IPS DF 6.9 (cell line): ENCODE measurements around the gene SH2D6.
"Not testable (repeated sequence)": the region's sequence is repeated elsewhere in the genome, so short reads cannot be mapped to it uniquely, and the experiment has no call there.

Source experiments
- DNase-seq: peaks from one replicate; pipeline ENCODE4 v3.0.0-alpha.2; 2013; ENCODE audit warnings: low read depth, low spot score
- H3K27ac ChIP-seq: one replicate; pipeline ENCODE4 v1.5.1; 2013; ENCODE audit warnings: low read length, control low read depth
- H3K27me3 ChIP-seq: 2 replicates; pipeline ENCODE4 v1.6.1; 2013; ENCODE audit warnings: mild to moderate bottlenecking, low read length; ENCODE audit not compliant: control insufficient read depth, insufficient read depth
- H3K36me3 ChIP-seq: 2 replicates; pipeline ENCODE4 v1.6.1; 2013; ENCODE audit warnings: low read length; ENCODE audit not compliant: control insufficient read depth, insufficient read depth
- H3K4me1 ChIP-seq: 2 replicates; pipeline ENCODE4 v1.6.1; 2013; ENCODE audit warnings: low read length; ENCODE audit not compliant: control insufficient read depth, insufficient read depth
- H3K4me3 ChIP-seq: 2 replicates; pipeline ENCODE4 v1.5.1; 2013; ENCODE audit warnings: mild to moderate bottlenecking, low read length
- H3K9me3 ChIP-seq: 2 replicates; pipeline ENCODE4 v1.6.1; 2013; ENCODE audit warnings: low read length, inconsistent platforms; ENCODE audit not compliant: control insufficient read depth, insufficient read depth
- WGBS: extraction: QIAGEN DNeasy Blood & Tissue Kit; methylation state at CpG from one replicate; pipeline ENCODE4 v1.1.7; 2013; ENCODE audit warnings: mixed read lengths, missing lambda C conversion rate; ENCODE audit not compliant: insufficient read length, insufficient coverage; 5-methylcytosine and 5-hydroxymethylcytosine counted together

SH2D6 gene

DNA sequence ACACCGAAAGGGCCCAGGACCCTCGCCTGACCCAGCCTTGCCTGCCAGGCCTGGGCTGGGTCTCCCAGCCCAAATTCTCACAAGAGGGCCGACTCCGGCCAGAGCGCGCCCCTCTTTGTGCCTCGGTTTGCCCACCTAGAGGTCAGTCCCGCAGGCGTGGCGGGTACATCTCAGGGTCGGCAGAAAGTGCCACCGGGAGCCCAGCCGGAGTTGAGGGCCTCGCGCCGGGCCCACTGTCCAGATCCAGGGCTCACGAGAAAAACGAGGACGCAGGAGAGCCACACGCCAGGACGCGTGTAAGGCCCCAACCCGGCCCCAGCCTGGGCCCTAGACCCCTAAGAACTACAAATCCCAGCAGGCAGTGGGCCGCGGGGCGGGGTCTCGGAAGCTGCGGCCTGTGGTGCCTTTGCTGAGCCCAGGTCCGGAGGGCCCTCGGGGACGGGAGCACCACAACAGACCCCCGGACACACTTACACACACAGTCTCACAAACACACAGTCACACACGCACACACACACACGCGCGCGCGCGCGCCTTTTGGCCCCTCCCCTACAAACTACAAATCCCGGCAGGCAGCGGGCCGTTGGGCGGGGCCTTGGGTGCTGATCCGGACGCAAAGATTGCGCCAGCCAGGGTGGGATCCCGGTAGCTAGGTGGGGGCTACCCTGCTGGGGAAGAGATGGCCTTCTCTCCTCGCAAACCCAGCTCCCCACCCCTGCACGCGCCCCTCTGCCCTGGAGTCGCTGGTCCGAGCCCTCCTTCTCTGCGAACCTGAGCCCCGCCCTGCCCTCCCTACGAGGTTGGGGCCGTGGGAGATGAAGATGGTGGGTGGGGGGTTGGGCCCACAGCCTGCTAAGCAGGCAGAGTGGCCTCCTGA, at the start of gene SH2D6:
Gene SH2D6, plus strand, starts transcription at position 583 of the 877 bp plus-strand sequence. CDS start 10,752 bp downstream, outside the sequence.
- no peak for DNase-seq
- Histone ChIP-seq H3K9me3 (no peaks in the 10 kb centered on the region), H3K4me1 (peaks cover 4% of the 10 kb centered on the region), H3K36me3 (no peaks in the 10 kb centered on the region), H3K27ac (no peak within 1 kb of the TSS), H3K4me3 (peak within 1 kb of the TSS; percentile 57; the same call in 1 of the 2 replicates), H3K27me3 (no peaks in the 10 kb centered on the region)
- WGBS: no CpG with 5 or more reads among the region's 57 CpGs

DNA sequence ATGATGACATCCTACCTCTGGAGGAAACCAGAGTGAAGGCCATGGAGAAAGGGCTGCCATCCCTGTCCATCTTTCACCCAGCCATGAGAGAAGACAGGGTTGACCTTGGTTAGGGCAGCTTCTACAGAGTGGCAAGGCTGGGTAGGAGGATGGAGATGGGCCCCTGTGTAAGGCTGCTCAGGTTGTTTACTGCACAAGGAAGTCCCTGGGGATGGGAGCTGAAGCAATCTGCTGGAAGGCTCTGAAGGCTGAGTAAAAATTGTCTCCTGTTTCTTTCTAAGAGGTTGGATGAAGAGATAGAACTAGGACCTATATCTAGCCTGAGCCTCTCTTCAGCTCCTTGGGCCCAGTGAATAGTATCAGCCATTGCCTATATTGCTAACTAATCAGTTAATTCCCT, 49.6 kb upstream of the SH2D6 start:
- H3K27me3 ChIP-seq: no peaks in the 10 kb centered on the region
- H3K27ac ChIP-seq: no peak overlapping the region
- no peak overlapping the region for H3K4me3 ChIP-seq
- no peaks in the 10 kb centered on the region for H3K36me3 ChIP-seq
- H3K9me3 ChIP-seq: no peaks in the 10 kb centered on the region
- DNase-seq: no peak
- no peaks in the 10 kb centered on the region for H3K4me1 ChIP-seq

DNA sequence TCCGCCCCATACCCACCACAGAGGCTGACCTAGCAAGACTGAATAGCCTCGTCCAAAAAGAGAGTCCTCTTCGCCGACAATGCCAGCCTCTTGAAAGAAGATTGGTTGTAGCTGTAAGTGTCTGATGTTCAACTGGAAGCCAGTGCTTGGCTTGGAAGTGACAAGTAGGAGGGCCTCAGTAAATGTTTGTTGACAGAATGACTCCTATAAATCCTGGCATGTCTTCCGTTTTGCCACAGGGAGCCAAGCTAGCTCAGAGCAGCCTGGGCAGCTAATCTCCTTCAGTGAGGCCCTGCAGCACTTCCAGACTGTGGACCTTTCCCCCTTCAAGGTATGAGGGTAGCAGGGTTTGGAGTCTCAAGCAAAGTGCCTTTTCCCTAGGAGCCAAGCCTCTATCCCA, 49.0 kb upstream of the SH2D6 start:
- no CpG with 5 or more reads among the region's 5 CpGs for WGBS
- no peak overlapping the region for H3K4me3 ChIP-seq
- DNase-seq: no peak
- H3K27ac ChIP-seq: no peak overlapping the region
- H3K9me3 ChIP-seq: no peaks in the 10 kb centered on the region
- no peaks in the 10 kb centered on the region for H3K4me1 ChIP-seq
- H3K36me3 ChIP-seq: no peaks in the 10 kb centered on the region
- no peaks in the 10 kb centered on the region for H3K27me3 ChIP-seq

DNA sequence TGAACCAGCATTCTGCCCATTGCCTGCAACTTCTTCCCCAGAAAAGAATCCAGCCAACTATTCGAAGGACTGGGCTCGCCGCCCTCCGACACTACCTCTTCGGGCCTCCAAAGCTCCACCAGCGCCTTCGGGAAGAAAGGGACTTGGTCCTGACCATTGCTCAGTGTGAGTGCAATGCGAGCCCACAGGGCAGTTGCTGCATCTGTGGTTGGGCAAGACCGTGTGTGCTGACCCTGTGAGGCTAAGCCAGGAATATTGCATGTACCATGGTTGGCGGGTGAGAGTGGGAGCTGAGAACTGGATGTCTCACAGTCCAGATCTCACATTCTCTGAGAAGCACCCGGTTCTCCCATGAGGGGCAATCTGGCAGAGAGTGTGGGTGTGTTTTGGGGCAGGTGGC, 47.5 kb upstream of the SH2D6 start:
- H3K9me3 ChIP-seq: no peaks in the 10 kb centered on the region
- no peaks in the 10 kb centered on the region for H3K4me1 ChIP-seq
- H3K27me3 ChIP-seq: no peaks in the 10 kb centered on the region
- H3K36me3 ChIP-seq: no peaks in the 10 kb centered on the region
- no peak overlapping the region for H3K27ac ChIP-seq
- H3K4me3 ChIP-seq: no peak overlapping the region
- no CpG with 5 or more reads among the region's 11 CpGs for WGBS
- DNase-seq: no peak

DNA sequence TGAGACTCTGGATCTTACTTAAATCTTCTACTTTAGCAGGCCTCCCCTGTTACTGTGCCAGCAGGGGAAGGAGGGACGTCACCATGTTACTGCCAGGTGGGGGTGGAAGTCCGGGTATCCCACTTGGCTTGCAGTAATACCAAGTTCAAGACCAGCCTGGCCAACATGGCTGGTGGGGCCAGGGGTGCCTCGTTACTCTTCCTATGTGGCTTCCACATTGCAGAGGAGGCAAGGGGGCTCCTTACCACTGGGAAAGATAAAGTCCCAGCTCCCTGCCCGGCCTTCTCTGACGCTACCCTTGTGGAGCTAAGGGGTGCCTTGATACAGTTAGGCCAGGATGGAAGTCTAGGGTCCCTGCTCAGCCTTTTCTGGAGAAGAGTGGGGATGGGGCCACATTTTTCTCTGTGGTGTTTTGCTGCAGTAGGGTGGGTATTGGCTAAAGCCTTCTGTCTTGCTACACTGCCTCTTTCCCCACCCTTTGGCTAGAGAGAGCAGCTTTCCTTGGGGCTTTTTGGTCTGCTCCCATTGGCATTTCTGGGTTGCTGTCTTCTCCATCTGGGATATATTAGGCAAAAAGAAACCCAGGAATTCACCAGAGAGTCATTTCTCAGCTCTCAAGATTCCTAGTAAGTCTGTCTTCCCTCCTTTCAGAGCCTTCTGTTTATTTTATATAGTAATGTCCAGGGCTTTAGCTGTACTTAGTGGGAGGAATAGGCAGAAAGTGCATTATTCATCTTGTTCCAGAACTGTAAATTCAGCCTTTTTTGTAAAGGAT, 42.0 kb upstream of the SH2D6 start:
- no peak for DNase-seq
- WGBS: no CpG with 5 or more reads among the region's 5 CpGs
- H3K9me3 ChIP-seq: no peaks in the 10 kb centered on the region
- H3K4me1 ChIP-seq: no peaks in the 10 kb centered on the region
- H3K27ac ChIP-seq: no peak overlapping the region
- no peak overlapping the region for H3K4me3 ChIP-seq
- H3K36me3 ChIP-seq: no peaks in the 10 kb centered on the region
- no peaks in the 10 kb centered on the region for H3K27me3 ChIP-seq

DNA sequence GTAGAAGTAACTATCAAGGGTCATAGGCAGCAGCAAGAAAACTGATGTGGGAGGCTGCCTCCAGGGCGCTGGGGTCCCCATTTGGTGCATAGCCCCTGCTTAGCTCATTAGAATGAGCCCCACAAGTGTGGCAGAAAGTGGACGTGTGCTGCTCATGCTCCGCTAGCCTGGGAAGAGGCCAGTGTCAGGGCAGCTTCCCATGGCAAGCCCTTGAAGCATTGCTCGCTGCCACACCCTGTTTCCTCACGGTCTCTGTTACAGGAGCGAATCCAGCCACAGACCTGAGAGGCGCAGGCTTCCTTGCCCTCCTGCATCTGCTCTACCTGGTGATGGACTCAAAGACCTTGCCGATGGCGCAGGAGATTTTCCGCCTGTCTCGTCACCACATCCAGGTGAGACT, 41.4 kb upstream of the SH2D6 start:
- Histone ChIP-seq H3K9me3 (no peaks in the 10 kb centered on the region), H3K4me3 (no peak overlapping the region), H3K27me3 (no peaks in the 10 kb centered on the region), H3K27ac (no peak overlapping the region), H3K36me3 (no peaks in the 10 kb centered on the region), H3K4me1 (no peaks in the 10 kb centered on the region)
- WGBS: no CpG with 5 or more reads among the region's 11 CpGs
- no peak for DNase-seq

DNA sequence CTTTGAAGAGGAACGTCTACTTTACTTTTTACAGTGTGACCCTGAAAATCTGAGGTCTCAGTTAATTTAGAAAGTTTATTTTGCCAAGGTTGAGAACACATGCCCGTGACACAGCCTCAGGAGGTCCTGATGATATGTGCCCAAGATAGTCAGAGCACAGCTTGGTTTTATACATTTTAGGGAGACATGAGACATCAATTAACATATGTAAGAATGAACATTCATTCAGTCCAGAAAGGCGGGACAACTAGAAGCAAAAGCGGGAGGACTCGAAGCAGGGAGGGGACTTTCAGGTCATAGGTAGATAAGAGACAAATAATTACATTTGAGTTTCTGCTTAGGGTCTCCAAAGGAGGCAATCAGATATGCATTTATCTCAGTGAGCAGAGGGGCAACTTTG, 40.3 kb upstream of the SH2D6 start:
- H3K4me3 ChIP-seq: no peak overlapping the region

DNA sequence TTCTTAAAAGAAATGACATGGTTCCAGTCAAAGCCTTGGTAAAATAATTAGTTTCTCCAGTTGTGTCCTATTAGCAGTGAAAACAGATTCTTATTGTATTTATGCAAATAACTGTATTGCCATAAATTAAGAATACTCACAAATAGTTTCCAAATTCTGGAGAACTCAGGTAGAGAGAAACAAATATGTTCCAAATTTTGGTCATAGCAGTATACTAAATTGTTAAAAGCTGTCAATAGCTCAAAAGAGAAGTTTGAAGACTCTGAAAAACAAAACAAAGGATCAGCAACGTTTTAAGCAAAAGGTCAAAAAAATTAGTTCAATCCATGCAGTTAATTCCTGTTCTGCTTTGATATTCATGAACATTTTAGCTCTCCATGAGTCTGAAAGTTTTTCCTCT, 38.5 kb upstream of the SH2D6 start:
- H3K9me3 ChIP-seq: no peaks in the 10 kb centered on the region
- no peaks in the 10 kb centered on the region for H3K36me3 ChIP-seq
- DNase-seq: no peak
- no CpG with 5 or more reads among the region's 1 CpG for WGBS
- H3K27ac ChIP-seq: no peak overlapping the region
- no peaks in the 10 kb centered on the region for H3K27me3 ChIP-seq
- H3K4me1 ChIP-seq: no peaks in the 10 kb centered on the region
- H3K4me3 ChIP-seq: no peak overlapping the region

More for the DNA sequence above, 40.3 kb upstream of the SH2D6 start:
- H3K9me3 ChIP-seq: no peaks in the 10 kb centered on the region
- H3K4me1 ChIP-seq: no peaks in the 10 kb centered on the region
- no peaks in the 10 kb centered on the region for H3K27me3 ChIP-seq
- no CpG with 5 or more reads among the region's 5 CpGs for WGBS
- H3K36me3 ChIP-seq: no peaks in the 10 kb centered on the region
- no peak for DNase-seq
- H3K27ac ChIP-seq: no peak overlapping the region

DNA sequence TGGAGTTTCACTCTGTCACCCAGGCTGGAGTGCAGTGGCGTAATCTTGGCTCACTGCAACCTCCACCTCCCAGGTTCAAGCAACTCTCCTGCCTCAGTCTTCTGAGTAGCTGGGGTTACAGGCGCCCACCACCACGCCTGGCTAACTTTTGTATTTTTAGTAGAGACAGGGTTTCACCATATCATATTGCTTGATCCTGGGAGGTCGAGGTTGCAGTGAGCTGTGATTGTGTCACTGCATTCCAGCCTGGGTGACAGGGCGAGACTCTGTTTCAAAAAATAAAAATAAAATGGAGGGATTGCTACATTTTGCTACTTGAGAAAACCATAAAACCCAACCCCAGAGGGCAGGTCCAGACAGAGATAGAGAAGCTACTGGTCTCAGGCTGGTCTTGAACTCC, 35.4 kb upstream of the SH2D6 start:
- H3K4me1 ChIP-seq, H3K27ac ChIP-seq, H3K36me3 ChIP-seq, H3K27me3 ChIP-seq, DNase-seq, H3K4me3 ChIP-seq, H3K9me3 ChIP-seq: not testable (repeated sequence)
- WGBS: no CpG with 5 or more reads among the region's 5 CpGs

DNA sequence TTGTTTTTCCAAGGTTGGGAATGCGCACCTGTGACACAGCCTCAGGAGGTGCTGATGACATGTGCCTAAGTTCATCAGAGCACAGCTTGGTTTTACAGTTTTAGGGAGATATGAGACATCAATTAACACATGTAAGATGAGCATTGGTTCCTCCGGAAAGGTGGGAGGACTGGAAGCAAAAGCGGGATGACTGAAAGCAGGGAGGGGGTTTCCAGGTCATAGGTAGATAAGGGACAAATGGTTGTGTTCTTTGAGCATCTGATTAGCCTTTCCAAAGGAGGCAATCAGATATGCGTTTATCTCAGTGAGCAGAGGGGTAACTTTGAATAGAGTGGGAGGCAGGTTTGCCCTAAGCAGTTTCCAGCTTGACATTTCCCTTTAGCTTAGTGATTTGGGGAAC, 34.7 kb upstream of the SH2D6 start:
- Histone ChIP-seq H3K9me3 (no peaks in the 10 kb centered on the region), H3K27ac (no peak overlapping the region), H3K36me3 (no peaks in the 10 kb centered on the region), H3K27me3 (no peaks in the 10 kb centered on the region), H3K4me3 (no peak overlapping the region), H3K4me1 (0 out of 2 replicates have a peak, but pooled peaks cover 4% of the 10 kb centered on the region)
- no peak for DNase-seq
- no CpG with 5 or more reads among the region's 4 CpGs for WGBS
